Stimulated activated naive CD8-positive, alpha-beta T cell treated with anti-CD3 and anti-CD28 coated beads, Interleukin-15, Interleukin-2, amounts not matched to agents 100 ng/mL and 50 ng/mL, for 24 hours (primary cell): Measurements from ENCODE around the gene NEK4.

Source experiments
- H3K27ac Mint-ChIP-seq: one replicate; pipeline ENCODE4 v1.8.0; 2021; ENCODE audit warnings: mild to moderate bottlenecking, mixed read lengths
- H3K27me3 Mint-ChIP-seq: one replicate; pipeline ENCODE4 v1.8.0; 2021; ENCODE audit warnings: mixed read lengths
- H3K36me3 Mint-ChIP-seq: one replicate; pipeline ENCODE4 v1.8.0; 2021; ENCODE audit warnings: low read depth, mixed read lengths
- H3K4me1 Mint-ChIP-seq: one replicate; pipeline ENCODE4 v1.8.0; 2021; ENCODE audit warnings: low read depth, mixed read lengths
- H3K4me3 Mint-ChIP-seq: one replicate; pipeline ENCODE4 v1.8.0; 2021; ENCODE audit warnings: mild to moderate bottlenecking, mixed read lengths
- H3K9me3 Mint-ChIP-seq: one replicate; pipeline ENCODE4 v1.8.0; 2021; ENCODE audit warnings: mixed read lengths

Gene NEK4

DNA sequence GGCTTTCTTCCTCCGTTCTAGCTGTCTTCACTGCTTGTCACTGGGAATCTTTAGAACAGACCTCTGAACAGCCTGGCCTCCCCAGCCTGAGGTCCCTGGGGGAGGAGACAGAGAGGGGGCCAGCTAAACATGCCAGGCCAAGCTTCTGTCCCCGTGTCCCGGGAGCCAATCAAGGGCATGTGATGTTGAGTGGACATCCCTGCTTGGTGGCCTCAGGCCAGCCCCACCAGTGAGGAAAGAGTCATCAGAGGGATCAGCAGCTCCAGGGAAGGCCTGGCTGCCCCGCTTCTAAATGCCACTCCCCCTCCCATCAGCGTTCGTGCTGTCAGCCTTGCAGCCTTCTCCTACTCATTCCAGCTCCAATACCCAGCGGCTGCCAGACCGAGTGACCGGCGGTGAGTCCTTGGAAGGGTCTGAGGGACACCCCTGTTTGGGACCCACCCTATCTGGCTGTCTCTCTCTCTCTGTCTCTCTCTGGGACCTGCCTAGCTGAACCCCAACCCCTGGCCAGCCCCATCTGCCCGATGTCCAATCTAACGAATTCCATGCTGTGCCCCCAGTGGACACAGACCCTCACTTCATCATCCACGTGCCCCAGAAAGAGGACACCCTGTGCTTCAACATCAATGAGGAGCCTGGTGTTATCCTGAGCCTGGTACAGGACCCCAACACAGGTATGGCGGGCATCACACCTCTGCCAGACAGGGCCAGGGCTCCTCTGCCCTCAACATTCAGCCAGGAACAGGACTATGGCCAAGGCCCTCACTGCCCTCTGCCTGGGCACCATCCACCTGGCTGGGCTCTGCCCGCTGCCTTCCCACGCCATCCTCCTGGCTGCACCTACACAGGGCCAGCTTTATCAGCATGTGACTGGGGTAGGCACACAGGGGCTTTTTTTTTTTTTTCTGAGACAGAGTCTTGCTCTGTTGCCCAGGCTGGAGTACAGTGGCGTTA lies 17.2 kb upstream of the NEK4 start:
- no peaks in the 10 kb centered on the region for H3K4me1 Mint-ChIP-seq
- H3K27ac Mint-ChIP-seq: no peak overlapping the region
- no peaks in the 10 kb centered on the region for H3K36me3 Mint-ChIP-seq
- no peak overlapping the region for H3K4me3 Mint-ChIP-seq
- no peaks in the 10 kb centered on the region for H3K27me3 Mint-ChIP-seq
- H3K9me3 Mint-ChIP-seq: no peaks in the 10 kb centered on the region

DNA sequence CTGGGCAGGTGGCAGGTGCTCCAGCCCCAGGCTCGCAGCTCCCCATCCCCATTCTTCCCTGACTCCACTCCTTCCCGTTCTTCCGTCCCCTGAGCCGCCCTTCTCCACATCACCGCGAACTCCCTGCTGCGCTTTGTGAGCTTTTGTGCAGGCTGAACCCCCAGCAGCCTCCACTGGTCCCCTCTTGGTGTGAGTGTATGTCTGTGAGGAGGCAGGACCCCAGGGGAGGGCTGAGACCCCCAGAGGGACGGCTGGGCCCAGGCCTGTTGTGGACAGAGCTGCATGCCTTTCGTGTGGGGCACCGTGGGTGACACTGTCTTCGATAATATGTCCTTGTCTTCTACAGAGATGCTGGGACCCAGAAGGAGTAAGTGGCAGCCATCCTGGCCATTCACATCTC lies 16.5 kb upstream of the NEK4 start:
- H3K27ac Mint-ChIP-seq: no peak overlapping the region
- H3K27me3 Mint-ChIP-seq: no peaks in the 10 kb centered on the region
- H3K4me1 Mint-ChIP-seq: no peaks in the 10 kb centered on the region
- no peak overlapping the region for H3K4me3 Mint-ChIP-seq
- no peaks in the 10 kb centered on the region for H3K36me3 Mint-ChIP-seq
- no peaks in the 10 kb centered on the region for H3K9me3 Mint-ChIP-seq

DNA sequence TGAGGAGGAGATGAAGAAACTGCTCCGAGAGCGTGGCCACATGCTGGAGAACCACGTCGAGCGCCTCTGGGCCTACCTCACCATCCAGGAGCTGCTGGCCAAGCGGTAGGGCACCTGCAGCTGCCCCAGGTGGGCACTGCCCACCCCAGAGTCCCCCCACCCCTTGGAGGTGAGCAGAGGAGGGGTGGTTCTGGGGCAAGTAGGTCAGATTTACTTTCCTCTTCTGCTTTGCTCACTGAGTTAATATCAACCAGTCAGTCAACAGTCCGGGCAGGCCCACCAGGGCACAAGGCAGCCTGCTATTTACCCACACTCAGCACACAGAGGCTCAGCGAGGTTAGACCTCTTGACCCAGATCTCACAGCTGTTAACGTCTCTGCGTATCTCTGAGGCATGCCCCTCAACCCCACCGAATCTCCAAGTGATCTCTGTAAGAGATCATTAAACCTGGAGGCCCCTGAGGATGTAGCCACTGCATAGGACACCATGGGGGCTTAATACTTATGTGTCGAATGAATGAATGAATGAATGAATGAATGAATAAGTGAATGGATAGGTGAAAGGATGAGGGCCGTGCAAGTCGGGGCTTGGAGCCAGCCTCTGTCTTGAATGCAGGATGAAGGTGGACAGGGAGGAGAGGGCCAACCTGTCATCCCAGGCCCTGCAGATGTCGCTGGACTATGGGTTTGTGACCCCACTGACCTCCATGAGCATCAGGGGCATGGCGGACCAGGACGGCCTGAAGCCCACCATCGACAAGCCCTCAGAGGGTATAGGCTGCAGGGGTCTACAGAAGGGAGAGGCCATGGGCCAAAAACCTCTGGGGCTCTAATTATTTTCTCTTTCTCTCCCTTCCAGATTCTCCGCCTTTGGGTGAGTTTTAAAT lies 15.8 kb upstream of the NEK4 start:
- H3K27me3 Mint-ChIP-seq: no peaks in the 10 kb centered on the region
- H3K4me3 Mint-ChIP-seq: no peak overlapping the region
- H3K27ac Mint-ChIP-seq: no peak overlapping the region
- H3K9me3 Mint-ChIP-seq: no peaks in the 10 kb centered on the region
- no peaks in the 10 kb centered on the region for H3K4me1 Mint-ChIP-seq
- no peaks in the 10 kb centered on the region for H3K36me3 Mint-ChIP-seq

DNA sequence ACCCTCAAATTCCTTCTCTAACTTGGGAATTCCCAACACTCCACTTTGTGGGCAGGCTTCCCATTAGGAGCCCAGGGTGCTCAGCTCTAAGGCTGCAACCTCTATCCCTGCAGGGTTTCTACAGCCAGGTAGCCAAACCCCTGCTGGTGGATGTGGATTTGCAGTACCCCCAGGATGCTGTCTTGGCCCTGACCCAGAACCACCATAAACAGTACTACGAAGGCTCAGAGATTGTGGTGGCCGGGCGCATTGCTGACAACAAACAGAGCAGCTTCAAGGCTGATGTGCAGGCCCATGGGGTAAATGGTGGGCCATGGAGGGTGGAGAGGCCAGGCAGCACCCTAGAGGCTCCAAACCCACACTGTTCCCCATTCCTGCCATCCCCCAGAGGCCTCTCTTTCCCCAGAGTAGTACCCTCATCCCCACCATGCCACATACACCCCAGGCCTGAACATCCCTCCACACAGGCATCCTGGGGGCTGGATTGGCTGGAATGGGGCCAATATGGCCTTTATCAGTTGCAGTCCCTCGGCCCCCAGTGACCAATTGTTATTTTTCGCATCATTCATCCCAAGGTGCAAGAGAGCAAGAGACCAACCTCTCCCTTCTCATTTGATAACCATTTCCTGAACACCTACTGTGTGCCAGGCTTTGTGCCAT lies 14.3 kb upstream of the NEK4 start:
- no peaks in the 10 kb centered on the region for H3K27me3 Mint-ChIP-seq
- H3K36me3 Mint-ChIP-seq: no peaks in the 10 kb centered on the region
- H3K4me1 Mint-ChIP-seq: no peaks in the 10 kb centered on the region
- no peak overlapping the region for H3K27ac Mint-ChIP-seq
- no peak overlapping the region for H3K4me3 Mint-ChIP-seq
- no peaks in the 10 kb centered on the region for H3K9me3 Mint-ChIP-seq

DNA sequence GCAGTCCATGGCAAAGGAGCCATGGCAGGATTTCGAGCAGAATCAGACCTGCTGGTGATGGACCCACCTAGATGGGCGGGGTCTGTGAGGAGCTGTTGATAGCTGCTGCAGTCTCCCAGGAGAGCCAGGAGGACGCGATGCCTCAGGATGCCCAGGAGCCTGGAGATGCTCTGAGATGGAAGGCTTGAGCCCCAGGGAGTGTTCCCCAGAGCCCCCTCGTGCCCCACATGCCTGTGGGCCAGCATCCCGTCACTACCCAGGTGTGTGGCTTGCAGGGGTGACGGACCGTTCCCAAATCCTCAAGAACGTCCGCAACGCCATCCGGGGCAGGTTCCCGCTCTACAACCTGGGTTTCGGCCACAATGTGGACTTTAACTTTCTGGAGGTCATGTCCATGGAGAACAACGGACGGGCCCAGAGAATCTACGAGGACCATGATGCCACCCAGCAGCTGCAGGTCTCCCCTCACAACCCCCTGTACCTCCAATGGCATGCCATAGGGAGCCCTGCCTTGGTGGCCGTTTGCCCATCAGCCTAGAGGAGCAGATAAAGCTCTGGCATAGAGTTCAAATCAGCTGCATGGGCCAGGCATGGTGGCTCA lies 13.4 kb upstream of the NEK4 start:
- Mint-ChIP-seq H3K9me3 (no peaks in the 10 kb centered on the region), H3K36me3 (no peaks in the 10 kb centered on the region), H3K27me3 (no peaks in the 10 kb centered on the region), H3K4me1 (peaks cover 3% of the 10 kb centered on the region), H3K27ac (no peak overlapping the region), H3K4me3 (no peak overlapping the region)

DNA sequence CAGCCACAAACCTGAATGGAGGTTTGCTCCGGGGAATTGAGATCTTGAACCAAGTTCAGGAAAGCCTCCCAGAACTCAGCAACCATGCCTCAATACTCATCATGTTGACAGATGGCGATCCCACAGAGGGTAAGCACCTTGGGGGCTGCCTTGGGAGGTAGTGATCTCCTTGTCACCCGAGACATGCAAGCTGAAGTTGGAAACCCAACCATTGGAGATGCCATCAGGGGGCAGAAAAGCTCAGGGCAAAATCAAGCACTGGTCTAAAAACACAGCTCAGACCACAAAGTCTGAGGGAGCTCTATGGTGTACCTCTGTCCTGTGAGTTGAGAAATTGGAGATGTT lies 12.4 kb upstream of the NEK4 start:
- Mint-ChIP-seq H3K4me1 (peaks cover 3% of the 10 kb centered on the region), H3K9me3 (no peaks in the 10 kb centered on the region), H3K36me3 (no peaks in the 10 kb centered on the region), H3K27me3 (no peaks in the 10 kb centered on the region), H3K27ac (no peak overlapping the region), H3K4me3 (no peak overlapping the region)

DNA sequence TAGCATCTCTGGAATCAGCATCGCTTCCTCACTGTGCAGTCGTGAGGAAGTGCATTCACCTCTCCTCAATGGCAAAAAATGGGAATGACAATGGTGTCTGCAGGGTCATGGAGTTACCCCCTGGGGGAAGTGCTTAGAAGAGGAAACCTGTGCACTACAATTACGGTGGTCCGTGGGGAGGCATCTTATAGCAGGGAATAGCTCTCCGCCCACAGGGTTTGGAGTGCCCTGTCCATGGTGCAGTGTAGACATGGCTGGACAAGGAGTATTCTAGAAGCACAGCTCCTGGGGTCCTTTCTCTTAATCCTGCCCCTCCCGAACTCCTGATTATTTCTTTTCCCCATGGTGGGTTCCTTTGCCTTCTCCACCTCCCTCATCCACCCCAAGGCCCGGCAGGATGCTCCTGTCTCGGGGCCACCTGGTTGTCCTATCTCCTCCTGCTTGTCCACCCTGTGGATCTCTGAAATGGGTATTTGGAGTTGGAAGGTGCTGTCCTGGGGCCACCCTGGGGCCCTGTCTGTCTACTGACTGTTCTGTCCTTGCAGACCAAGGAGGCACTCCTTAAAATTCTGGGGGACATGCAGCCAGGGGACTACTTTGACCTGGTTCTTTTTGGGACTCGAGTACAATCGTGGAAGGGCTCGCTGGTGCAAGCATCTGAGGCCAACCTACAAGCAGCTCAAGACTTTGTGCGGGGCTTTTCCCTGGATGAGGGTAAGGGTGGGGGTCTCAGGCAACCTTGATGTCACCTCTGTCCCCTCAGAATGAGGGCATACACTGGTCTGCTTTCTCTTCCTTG lies 11.9 kb upstream of the NEK4 start:
- H3K4me1 Mint-ChIP-seq: peaks cover 3% of the 10 kb centered on the region
- no peaks in the 10 kb centered on the region for H3K9me3 Mint-ChIP-seq
- no peaks in the 10 kb centered on the region for H3K36me3 Mint-ChIP-seq
- no peak overlapping the region for H3K27ac Mint-ChIP-seq
- no peak overlapping the region for H3K4me3 Mint-ChIP-seq
- no peaks in the 10 kb centered on the region for H3K27me3 Mint-ChIP-seq

DNA sequence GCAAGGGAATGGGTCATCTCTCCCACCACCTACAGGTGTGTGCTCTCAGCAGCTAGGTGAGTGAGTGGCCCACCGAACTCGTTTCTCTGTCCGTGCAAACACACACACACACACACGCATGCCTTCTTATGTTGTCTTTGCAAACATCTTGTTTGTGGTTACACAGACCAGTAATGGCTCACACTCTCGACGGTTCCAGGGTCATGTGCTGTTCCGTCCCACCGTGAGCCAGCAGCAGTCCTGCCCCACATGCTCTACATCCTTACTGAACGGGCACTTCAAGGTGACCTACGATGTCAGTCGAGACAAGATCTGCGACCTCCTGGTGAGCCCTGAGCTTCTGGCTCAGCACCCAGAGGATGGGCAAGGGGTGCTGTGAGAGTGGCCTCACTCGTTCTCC lies 11.0 kb upstream of the NEK4 start:
- no peaks in the 10 kb centered on the region for H3K36me3 Mint-ChIP-seq

DNA sequence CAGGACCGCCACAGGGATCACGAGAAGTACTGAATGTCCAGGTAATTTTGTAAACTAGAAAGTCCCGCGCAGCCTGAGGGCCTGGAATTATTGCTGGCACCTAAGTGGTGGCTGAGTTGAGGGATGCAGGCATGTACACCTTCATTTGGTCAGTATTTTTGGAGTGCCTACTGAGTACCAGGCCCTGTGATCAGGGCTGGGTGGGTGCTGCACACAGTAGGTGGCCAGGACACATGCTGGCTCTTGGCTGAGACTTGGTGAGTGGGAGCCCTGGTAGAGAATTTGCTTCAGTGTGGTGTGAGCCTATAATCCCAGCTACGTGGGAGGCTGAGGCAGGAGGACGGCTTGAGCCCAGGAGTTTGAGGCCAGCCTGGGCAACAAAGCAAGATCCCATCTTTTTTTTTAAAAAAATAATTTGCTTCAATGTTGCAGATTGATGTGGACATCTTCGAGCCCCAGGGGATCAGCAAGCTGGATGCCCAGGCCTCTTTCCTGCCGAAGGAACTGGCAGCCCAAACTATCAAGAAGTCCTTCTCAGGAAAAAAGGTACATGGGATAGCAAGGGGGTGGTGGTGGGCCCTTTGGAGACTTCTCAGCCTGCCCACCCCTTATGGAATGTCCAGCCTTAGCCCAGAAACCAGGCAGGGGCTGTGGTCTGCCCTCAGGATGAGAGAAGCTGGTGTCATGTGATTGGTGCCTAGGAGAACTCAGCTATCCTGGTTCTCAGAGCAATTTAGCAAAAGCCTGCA lies 9.3 kb upstream of the NEK4 start:
- no peaks in the 10 kb centered on the region for H3K36me3 Mint-ChIP-seq
- H3K9me3 Mint-ChIP-seq: no peaks in the 10 kb centered on the region
- no peak overlapping the region for H3K27ac Mint-ChIP-seq
- H3K27me3 Mint-ChIP-seq: no peaks in the 10 kb centered on the region
- no peak overlapping the region for H3K4me3 Mint-ChIP-seq
- H3K4me1 Mint-ChIP-seq: peaks cover 3% of the 10 kb centered on the region

More for the DNA sequence above, 11.0 kb upstream of the NEK4 start:
- Mint-ChIP-seq H3K27ac (no peak overlapping the region), H3K27me3 (no peaks in the 10 kb centered on the region), H3K4me3 (no peak overlapping the region), H3K4me1 (peaks cover 3% of the 10 kb centered on the region), H3K9me3 (no peaks in the 10 kb centered on the region)

DNA sequence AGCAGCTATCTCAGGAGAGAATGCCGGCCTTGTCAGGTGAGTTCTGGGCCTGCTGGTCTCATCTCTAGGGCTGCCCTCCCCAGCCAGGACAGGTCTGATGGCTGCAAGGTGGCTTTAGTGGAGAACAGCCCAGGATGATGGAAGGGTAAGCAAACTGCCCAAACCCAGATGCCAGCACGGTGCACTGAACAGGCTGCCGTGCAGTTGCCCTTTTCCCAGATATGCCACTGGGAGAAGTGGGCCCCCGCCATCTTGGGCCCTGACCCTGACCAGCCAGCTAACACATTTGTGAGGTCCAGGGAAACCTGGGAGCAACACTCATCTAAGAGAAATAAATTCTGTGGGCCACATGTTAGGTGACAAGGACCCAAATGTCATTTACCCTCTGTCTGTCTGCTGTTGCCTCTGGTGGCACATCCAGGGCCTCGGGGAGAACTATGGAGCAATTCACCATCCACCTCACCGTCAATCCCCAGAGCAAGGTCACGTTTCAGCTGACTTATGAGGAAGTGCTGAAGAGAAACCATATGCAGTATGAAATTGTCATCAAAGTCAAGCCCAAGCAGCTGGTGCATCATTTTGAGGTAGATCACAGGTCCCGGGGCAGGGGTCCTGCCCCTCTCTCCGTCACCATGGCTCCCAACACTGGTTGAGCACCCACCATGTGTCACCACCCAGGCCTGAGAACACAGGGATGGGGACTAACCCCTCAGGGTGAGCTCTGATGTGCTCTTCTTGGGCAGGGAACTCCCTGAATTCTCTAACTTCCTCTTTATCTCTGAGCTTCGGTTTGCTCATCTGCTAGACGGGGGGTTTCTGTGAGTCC lies 8.5 kb upstream of the NEK4 start:
- Mint-ChIP-seq H3K4me3 (no peak overlapping the region), H3K36me3 (no peaks in the 10 kb centered on the region), H3K9me3 (no peaks in the 10 kb centered on the region), H3K27ac (peak overlapping the region; percentile 67), H3K4me1 (peaks cover 3% of the 10 kb centered on the region), H3K27me3 (no peaks in the 10 kb centered on the region)

DNA sequence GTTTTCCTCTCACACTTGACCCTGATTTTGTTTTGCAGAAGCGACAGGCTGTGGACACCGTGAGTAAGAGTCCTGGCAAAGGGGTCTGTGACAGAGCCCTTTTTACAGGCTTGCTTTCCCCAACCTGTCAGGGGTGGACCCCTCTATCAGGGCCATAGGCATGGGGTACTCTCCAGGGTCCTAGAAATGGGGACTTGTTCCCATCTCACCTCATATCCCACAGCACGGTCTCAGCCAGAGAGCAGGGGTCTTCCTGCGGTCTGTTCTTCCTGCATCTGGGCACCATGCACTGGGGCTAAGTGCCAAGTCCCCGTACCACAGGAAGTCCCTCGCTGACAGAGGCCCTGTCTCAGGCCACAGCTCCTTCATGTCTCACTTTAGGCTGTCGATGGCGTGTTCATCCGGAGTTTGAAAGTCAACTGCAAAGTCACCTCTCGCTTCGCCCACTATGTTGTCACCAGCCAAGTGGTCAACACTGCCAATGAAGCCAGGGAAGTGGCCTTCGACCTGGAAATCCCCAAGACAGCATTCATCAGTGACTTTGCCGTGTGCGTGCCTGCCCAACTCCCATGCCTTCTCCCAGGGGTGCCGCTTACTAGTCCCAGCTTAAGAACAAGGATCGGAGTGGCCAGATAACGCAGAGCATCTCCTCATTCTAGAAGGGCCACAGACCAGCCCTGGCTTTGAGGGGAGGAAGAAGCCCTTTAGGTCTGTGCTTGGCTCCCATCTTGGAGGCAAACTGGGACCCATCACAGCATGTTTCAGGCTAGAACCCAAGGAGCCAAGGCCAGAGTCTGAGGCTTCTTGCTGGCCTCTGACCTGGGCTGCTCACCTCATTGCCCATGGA lies 7.4 kb upstream of the NEK4 start:
- Mint-ChIP-seq H3K4me1 (peaks cover 3% of the 10 kb centered on the region), H3K9me3 (no peaks in the 10 kb centered on the region), H3K27ac (no peak overlapping the region), H3K4me3 (no peak overlapping the region), H3K36me3 (no peaks in the 10 kb centered on the region), H3K27me3 (no peaks in the 10 kb centered on the region)
